Neural cell (in vitro differentiated cells): ENCODE measurements around the gene FOXP4. TPM values are rescaled to one million over a fixed set of nuclear protein-coding genes. Genes with fewer than 3 reads are reported as not detected.

Source experiments
- H2AFZ ChIP-seq: fragments of 200-600, 300-800 bp; sonication (generic), shearing (Covaris generic); 2 replicates; pipeline ENCODE4 v1.6.0; 2014; ENCODE audit warnings: low read depth, mild to moderate bottlenecking, antibody characterized with exemption, low read length, moderate library complexity
- H3F3A ChIP-seq: fragments of 200-600 bp; shearing (Covaris generic); 2 replicates; pipeline ENCODE4 v1.6.1; 2016; ENCODE audit warnings: mild to moderate bottlenecking, moderate library complexity, mixed read lengths, antibody characterized with exemption, low read length; ENCODE audit not compliant: insufficient read depth, poor library complexity, severe bottlenecking
- H3K27ac ChIP-seq: fragments of 200-600, 300-800 bp; sonication (generic), shearing (Covaris generic); 2 replicates; pipeline ENCODE4 v1.5.1; 2014; ENCODE audit warnings: mild to moderate bottlenecking, low read length, moderate library complexity
- H3K27me3 ChIP-seq: fragments of 300-800, 200-600 bp; sonication (generic), shearing (Covaris generic); 2 replicates; pipeline ENCODE4 v1.6.0; 2014; ENCODE audit warnings: mild to moderate bottlenecking, low read depth, low read length, moderate library complexity; ENCODE audit not compliant: insufficient read depth
- H3K36me3 ChIP-seq: fragments of 300-800, 200-600 bp; sonication (generic), shearing (Covaris generic); 2 replicates; pipeline ENCODE4 v1.5.1; 2014; ENCODE audit warnings: mild to moderate bottlenecking, antibody characterized with exemption, low read length, moderate library complexity; ENCODE audit not compliant: insufficient read depth
- H3K4me2 ChIP-seq: fragments of 300-800, 200-600 bp; sonication (generic), shearing (Covaris generic); 2 replicates; pipeline ENCODE4 v1.6.0; 2014; ENCODE audit warnings: mild to moderate bottlenecking, low read length
- H3K4me3 ChIP-seq: fragments of 300-800, 200-600 bp; sonication (generic), shearing (Covaris generic); 2 replicates; pipeline ENCODE4 v1.5.1; 2014; ENCODE audit warnings: mild to moderate bottlenecking, low read length, moderate library complexity
- H3K79me2 ChIP-seq: fragments of 200-600 bp; shearing (Covaris generic); replicated peaks from 2 replicates; pipeline ENCODE4 v1.6.0; 2014; ENCODE audit warnings: mild to moderate bottlenecking, low read length, moderate library complexity; ENCODE audit not compliant: insufficient read depth
- H3K9ac ChIP-seq: fragments of 300-800, 200-600 bp; sonication (generic), shearing (Covaris generic); 2 replicates; pipeline ENCODE4 v1.6.1; 2016; ENCODE audit warnings: mild to moderate bottlenecking, low read length, mixed read lengths
- H3K9me2 ChIP-seq: fragments of 200-600 bp; shearing (Covaris generic); 2 replicates; pipeline ENCODE4 v1.6.1; 2016; ENCODE audit warnings: mild to moderate bottlenecking, low read length, mixed read lengths; ENCODE audit not compliant: insufficient read depth
- H3K9me3 ChIP-seq: fragments of 200-600, 300-800 bp; sonication (generic), shearing (Covaris generic); 2 replicates; pipeline ENCODE4 v1.6.1; 2016; ENCODE audit warnings: mild to moderate bottlenecking, mixed run types, low read length, moderate library complexity, mixed read lengths
- H4K20me1 ChIP-seq: fragments of 200-600 bp; shearing (Covaris generic); 2 replicates; pipeline ENCODE4 v1.6.1; 2016; ENCODE audit warnings: mild to moderate bottlenecking, mixed run types; ENCODE audit not compliant: insufficient read depth
- CTCF ChIP-seq: fragments of 450-650 bp; IDR thresholded peaks from 2 replicates; pipeline ENCODE4 v1.5.1; 2014; ENCODE audit warnings: antibody characterized with exemption, mild to moderate bottlenecking, moderate library complexity; ENCODE audit not compliant: poor library complexity, severe bottlenecking
- EP300 ChIP-seq: fragments of 450-650 bp; conservative IDR thresholded peaks from 2 replicates; pipeline ENCODE4 v1.6.1; 2014; ENCODE audit warnings: antibody characterized with exemption, mild to moderate bottlenecking, moderate library complexity; ENCODE audit not compliant: poor library complexity, severe bottlenecking
- EZH2 ChIP-seq: fragments of 200-600, 300-800 bp; shearing (Covaris generic), sonication (generic); IDR thresholded peaks from 2 replicates; pipeline ENCODE4 v1.6.1; 2014; ENCODE audit warnings: antibody characterized with exemption, low read length, borderline replicate concordance, mild to moderate bottlenecking; ENCODE audit not compliant: insufficient read depth, poor library complexity, severe bottlenecking
- MXI1 ChIP-seq: fragments of 450-650 bp; conservative IDR thresholded peaks from 2 replicates; pipeline ENCODE4 v1.6.1; 2014; ENCODE audit warnings: antibody characterized with exemption, mild to moderate bottlenecking; ENCODE audit not compliant: poor library complexity, severe bottlenecking
- POLR2AphosphoS5 ChIP-seq: IDR thresholded peaks from 2 replicates; pipeline ENCODE4 v1.6.1; 2012
- RAD21 ChIP-seq: fragments of 450-650 bp; conservative IDR thresholded peaks from 2 replicates; pipeline ENCODE4 v1.6.1; 2014; ENCODE audit warnings: antibody characterized with exemption, mild to moderate bottlenecking, moderate library complexity
- TAF1 ChIP-seq: IDR thresholded peaks from 2 replicates; pipeline ENCODE4 v1.6.1; 2012; ENCODE audit warnings: low read depth
- polyA plus RNA-seq: library from polyadenylated mRNA; depleted of rRNA; stranded (reverse); fragments of >200 nt; gene quantifications from 2 replicates; pipeline ENCODE4 v1.2.3, GENCODE V29; 2014
- TF ChIP-seq, protein P1 (sequence below): IDR thresholded peaks from 2 replicates; pipeline ENCODE4 v1.6.1; 2012; ENCODE audit warnings: borderline replicate concordance

FOXP4 gene
- polyA plus RNA-seq, 1 donor from 2014 or later: 7.1 TPM

DNA sequence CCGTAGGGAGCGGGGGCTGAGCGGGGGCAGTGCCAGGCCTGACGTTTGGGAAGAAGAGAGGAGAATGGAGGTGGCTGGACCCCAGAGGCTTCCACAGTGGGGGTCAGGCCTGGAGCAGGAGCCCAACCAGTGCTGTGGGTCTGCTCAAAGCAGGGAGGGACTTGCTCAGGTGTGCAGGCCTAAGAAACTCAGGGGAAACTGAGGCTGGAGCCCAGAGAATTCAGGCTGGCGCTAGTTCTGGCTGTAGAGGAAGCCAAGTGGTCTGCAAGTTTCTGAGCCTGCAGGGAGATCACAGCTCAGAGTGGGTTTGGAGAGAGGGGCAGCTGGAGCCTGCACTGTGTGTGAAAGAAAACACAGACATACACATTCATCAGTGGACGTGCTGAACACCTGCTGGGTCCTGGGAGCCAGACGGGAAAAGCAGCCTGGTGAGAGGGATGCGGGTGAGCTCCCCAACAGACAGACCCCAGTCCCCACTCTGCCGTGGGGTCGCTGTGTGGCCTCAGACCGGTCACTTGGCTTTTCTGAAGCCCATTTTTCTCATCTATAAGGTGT lies 17.7 kb upstream of the FOXP4 start:
- Histone ChIP-seq H3K36me3 (no peaks in the 10 kb centered on the region), H3K4me3 (peak overlapping the region; percentile 50), H3F3A (no peaks in the 10 kb centered on the region), H3K4me2 (peak overlapping the region; percentile 33), H3K9ac (peak overlapping the region; percentile 64), H3K79me2 (no peaks in the 10 kb centered on the region), H4K20me1 (no peaks in the 10 kb centered on the region), H3K27me3 (no peaks in the 10 kb centered on the region), H3K9me2 (no peaks in the 10 kb centered on the region), H3K27ac (peak overlapping the region; percentile 84), H2AFZ (peak overlapping the region; percentile 12), H3K9me3 (no peaks in the 10 kb centered on the region)
- TF ChIP-seq MXI1 (no peak), EZH2 (no peak), EP300 (no peak), RAD21 (no peak), CTCF (no peak), POLR2AphosphoS5 (no peak)
- TF ChIP-seq, protein P1, sequence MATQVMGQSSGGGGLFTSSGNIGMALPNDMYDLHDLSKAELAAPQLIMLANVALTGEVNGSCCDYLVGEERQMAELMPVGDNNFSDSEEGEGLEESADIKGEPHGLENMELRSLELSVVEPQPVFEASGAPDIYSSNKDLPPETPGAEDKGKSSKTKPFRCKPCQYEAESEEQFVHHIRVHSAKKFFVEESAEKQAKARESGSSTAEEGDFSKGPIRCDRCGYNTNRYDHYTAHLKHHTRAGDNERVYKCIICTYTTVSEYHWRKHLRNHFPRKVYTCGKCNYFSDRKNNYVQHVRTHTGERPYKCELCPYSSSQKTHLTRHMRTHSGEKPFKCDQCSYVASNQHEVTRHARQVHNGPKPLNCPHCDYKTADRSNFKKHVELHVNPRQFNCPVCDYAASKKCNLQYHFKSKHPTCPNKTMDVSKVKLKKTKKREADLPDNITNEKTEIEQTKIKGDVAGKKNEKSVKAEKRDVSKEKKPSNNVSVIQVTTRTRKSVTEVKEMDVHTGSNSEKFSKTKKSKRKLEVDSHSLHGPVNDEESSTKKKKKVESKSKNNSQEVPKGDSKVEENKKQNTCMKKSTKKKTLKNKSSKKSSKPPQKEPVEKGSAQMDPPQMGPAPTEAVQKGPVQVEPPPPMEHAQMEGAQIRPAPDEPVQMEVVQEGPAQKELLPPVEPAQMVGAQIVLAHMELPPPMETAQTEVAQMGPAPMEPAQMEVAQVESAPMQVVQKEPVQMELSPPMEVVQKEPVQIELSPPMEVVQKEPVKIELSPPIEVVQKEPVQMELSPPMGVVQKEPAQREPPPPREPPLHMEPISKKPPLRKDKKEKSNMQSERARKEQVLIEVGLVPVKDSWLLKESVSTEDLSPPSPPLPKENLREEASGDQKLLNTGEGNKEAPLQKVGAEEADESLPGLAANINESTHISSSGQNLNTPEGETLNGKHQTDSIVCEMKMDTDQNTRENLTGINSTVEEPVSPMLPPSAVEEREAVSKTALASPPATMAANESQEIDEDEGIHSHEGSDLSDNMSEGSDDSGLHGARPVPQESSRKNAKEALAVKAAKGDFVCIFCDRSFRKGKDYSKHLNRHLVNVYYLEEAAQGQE: no peak

DNA sequence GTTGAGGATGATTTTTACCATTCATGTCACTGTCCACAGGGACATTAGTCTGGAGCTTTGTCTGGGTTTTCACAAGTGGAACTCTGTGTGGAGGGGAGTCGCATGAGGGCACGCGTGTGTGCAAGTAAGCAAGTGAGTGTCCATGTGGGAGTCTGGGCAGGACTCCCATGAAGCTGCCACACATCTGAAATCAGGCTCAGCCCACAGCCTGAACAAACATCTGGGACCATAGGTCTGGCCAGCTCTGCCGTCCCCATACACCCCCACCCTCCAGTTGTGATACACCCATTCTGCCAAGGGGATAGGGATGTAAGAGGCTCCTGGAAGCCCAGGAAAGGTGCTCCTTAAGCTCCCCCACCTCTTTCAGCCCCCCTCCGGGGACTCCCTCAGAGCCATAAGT lies 17.1 kb upstream of the FOXP4 start:
- Histone ChIP-seq H3K4me2 (no peak overlapping the region), H2AFZ (no peak overlapping the region), H3K9me2 (no peaks in the 10 kb centered on the region), H3K27me3 (no peaks in the 10 kb centered on the region), H3K79me2 (no peaks in the 10 kb centered on the region), H3K27ac (peak overlapping the region; percentile 84), H3K36me3 (no peaks in the 10 kb centered on the region), H3K9me3 (no peaks in the 10 kb centered on the region), H4K20me1 (no peaks in the 10 kb centered on the region), H3K4me3 (no peak overlapping the region), H3F3A (no peaks in the 10 kb centered on the region), H3K9ac (peak overlapping the region; percentile 64)
- TF ChIP-seq EZH2 (no peak), TAF1 (no peak)

- no peak for TF ChIP-seq MXI1
- no peak for TF ChIP-seq POLR2AphosphoS5
- TF ChIP-seq CTCF: no peak
- TF ChIP-seq TAF1: no peak
- TF ChIP-seq, protein P1: no peak
- no peak for TF ChIP-seq RAD21
- no peak for TF ChIP-seq EP300
- TF ChIP-seq EZH2: no peak
- H3K27me3 ChIP-seq: no peaks in the 10 kb centered on the region
Observed at GRCh38 chr6:41529970-41530369, 16.2 kb upstream of the FOXP4 start.

More at GRCh38 chr6:41529970-41530369, 16.2 kb upstream of the FOXP4 start:
- Histone ChIP-seq H2AFZ (no peak overlapping the region), H3K36me3 (no peaks in the 10 kb centered on the region), H3K4me3 (no peak overlapping the region), H3K4me2 (no peak overlapping the region), H3K9ac (no peak overlapping the region), H3F3A (no peaks in the 10 kb centered on the region), H3K9me2 (no peaks in the 10 kb centered on the region), H4K20me1 (no peaks in the 10 kb centered on the region), H3K9me3 (no peaks in the 10 kb centered on the region), H3K79me2 (no peaks in the 10 kb centered on the region), H3K27ac (no peak overlapping the region)
